Uterine smooth muscle cell (primary cell): ENCODE results near the gene WSCD2. TPM values are rescaled to one million over a fixed set of nuclear protein-coding genes. Genes with fewer than 3 reads are reported as not detected.

Source experiments
- total RNA-seq: library from RNA; depleted of rRNA; stranded (reverse); fragments of >200 nt; gene quantifications from 2 replicates; pipeline ENCODE4 v1.2.3, GENCODE V29; 2014

Gene WSCD2
- not detected in 2 replicates for total RNA-seq

DNA sequence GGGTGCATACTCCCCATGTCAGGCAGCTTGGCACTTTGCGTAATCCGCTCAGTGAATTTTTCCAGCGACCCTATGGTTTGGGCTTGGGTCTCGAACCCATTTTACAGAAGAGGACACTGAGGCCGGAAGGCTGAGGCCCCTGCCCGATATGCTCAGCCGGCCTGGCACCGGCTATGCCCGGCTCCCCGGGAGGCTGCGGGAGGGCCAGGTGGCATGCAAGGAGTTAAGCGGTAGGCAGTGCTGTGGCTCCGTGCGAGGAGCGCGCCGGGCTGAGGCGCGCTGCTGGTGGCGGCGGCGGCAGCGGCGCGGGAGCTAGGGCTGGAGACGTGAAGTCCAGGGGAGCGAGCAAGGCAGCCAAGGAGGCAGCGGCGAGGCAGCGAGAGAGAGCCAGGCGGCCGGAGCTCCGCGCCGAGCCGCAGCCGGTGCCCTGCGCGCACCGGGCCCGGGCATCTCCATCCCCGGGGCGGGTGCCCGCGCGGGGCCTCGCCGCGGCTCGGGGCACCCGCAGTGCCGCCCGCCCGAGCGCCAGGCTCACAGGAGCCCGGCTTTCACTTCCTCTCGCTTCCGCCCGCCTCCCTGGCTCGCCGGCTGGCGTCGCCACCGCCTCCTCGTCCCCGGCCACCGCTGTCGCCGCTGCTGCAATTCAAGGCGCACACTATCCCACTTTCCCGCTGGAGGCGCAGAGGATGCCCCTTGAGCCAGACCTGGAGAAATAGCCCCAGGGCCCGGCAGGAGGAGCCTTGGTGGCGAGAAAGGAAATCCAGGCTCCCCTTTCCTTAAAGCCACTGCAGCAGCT lies at the start of gene WSCD2:
Gene WSCD2 (plus strand): TSS at position 272 of the 796 bp plus-strand sequence. CDS start 66,545 bp downstream, outside the sequence.

Other genes with a start within 250 kb of the WSCD2 start
- not detected in 2 replicates for gene CMKLR1, start 210.0 kb downstream of the WSCD2 start, total RNA-seq